ENCODE data around the gene PRR3. TPM values are rescaled to one million over a fixed set of nuclear protein-coding genes. Genes with fewer than 3 reads are reported as not detected.
A peak's percentile ranks its signal among the peaks of the same experiment; 100 is the strongest.
"Not testable (repeated sequence)": the region's sequence is repeated elsewhere in the genome, so short reads cannot be mapped to it uniquely, and the experiment has no call there.

PRR3 gene
- 10 to 100 TPM; 23.0 to 31.8 TPM for total RNA-seq

GRCh38 chr6:30556906-30557682 lies at the start of gene PRR3:
Gene PRR3, plus strand, starts transcription at chr6:30557295. Its CDS starts 50 bp downstream, at chr6:30557345.
- H3K4me1 Mint-ChIP-seq (ENCODE audit: low read depth) = peaks cover 63% of the 10 kb centered on the region
- H3K36me3 Mint-ChIP-seq (ENCODE audit: insufficient read depth in 2 of 2) = peaks cover 10 to 21% of the 10 kb centered on the region in 2 donors
- no peaks in the 10 kb centered on the region for H3K27me3 Mint-ChIP-seq (ENCODE audit: low read depth)
- no peaks in the 10 kb centered on the region for H3K9me3 Mint-ChIP-seq
- peak; percentile 89 to 93 for DNase-seq
- peak within 1 kb of the TSS; percentile 97 for H3K27ac Mint-ChIP-seq
- ATAC-seq (replicated peaks in 1 of 2) = peak; percentile 81 to 82
- peak within 1 kb of the TSS; percentile 97 to 99 for H3K4me3 Mint-ChIP-seq

GRCh38 chr6:30507849-30508827 lies 49.0 kb upstream of the PRR3 start:
- H3K4me1 Mint-ChIP-seq (ENCODE audit: low read depth) = peaks cover 52% of the 10 kb centered on the region
- H3K4me3 Mint-ChIP-seq = peak overlapping the region; percentile 54 to 68
- no peaks in the 10 kb centered on the region for H3K27me3 Mint-ChIP-seq (ENCODE audit: low read depth)
- DNase-seq (no peak), ATAC-seq (replicated peaks in 1 of 2) (peak; percentile 43 to 63)
- peak overlapping the region; percentile 87 for H3K27ac Mint-ChIP-seq
- H3K36me3 Mint-ChIP-seq (ENCODE audit: insufficient read depth in 2 of 2) = peaks cover 0 to 2% of the 10 kb centered on the region in 2 donors
- H3K9me3 Mint-ChIP-seq = peaks cover 0 to 5% of the 10 kb centered on the region in 2 donors

GRCh38 chr6:30508890-30509736 lies 48.0 kb upstream of the PRR3 start:
- Mint-ChIP-seq H3K27me3 (ENCODE audit: low read depth) (no peaks in the 10 kb centered on the region), H3K27ac (peak overlapping the region; percentile 87), H3K36me3 (ENCODE audit: insufficient read depth in 2 of 2) (peaks cover 0 to 2% of the 10 kb centered on the region in 2 donors), H3K4me3 (peak overlapping the region; percentile 54 to 68), H3K4me1 (ENCODE audit: low read depth) (peaks cover 58% of the 10 kb centered on the region), H3K9me3 (peaks cover 0 to 5% of the 10 kb centered on the region in 2 donors)
- DNase-seq (no peak), ATAC-seq (replicated peaks in 1 of 2) (peak; percentile 80 to 84)

- H3K36me3 Mint-ChIP-seq (ENCODE audit: insufficient read depth in 2 of 2) = peaks cover 0 to 2% of the 10 kb centered on the region in 2 donors
- no peaks in the 10 kb centered on the region for H3K27me3 Mint-ChIP-seq (ENCODE audit: low read depth)
- peak overlapping the region; percentile 70 to 85 for H3K4me3 Mint-ChIP-seq
- peaks cover 1 to 5% of the 10 kb centered on the region in 2 donors for H3K9me3 Mint-ChIP-seq
- ATAC-seq (replicated peaks in 1 of 2) (no peak), DNase-seq (no peak)
- peak overlapping the region; percentile 90 for H3K27ac Mint-ChIP-seq
- peaks cover 73% of the 10 kb centered on the region for H3K4me1 Mint-ChIP-seq (ENCODE audit: low read depth)
Observed at GRCh38 chr6:30510419-30511168, 46.5 kb upstream of the PRR3 start.

GRCh38 chr6:30511169-30511546 lies 45.9 kb upstream of the PRR3 start:
- Mint-ChIP-seq H3K27ac (peak overlapping the region; percentile 90), H3K36me3 (ENCODE audit: insufficient read depth in 2 of 2) (peaks cover 1 to 2% of the 10 kb centered on the region in 2 donors), H3K9me3 (peaks cover 1 to 5% of the 10 kb centered on the region in 2 donors), H3K4me1 (ENCODE audit: low read depth) (peaks cover 79% of the 10 kb centered on the region), H3K27me3 (ENCODE audit: low read depth) (no peaks in the 10 kb centered on the region), H3K4me3 (peak overlapping the region; percentile 70 to 85)
- no peak for ATAC-seq (replicated peaks in 1 of 2)
- no peak for DNase-seq

- no peak for DNase-seq
- H3K36me3 Mint-ChIP-seq (ENCODE audit: insufficient read depth in 2 of 2) = peaks cover 3 to 9% of the 10 kb centered on the region in 2 donors
- no peak for ATAC-seq (replicated peaks in 1 of 2)
- peaks cover 3% of the 10 kb centered on the region in 2 donors for H3K9me3 Mint-ChIP-seq
- no peak overlapping the region for H3K27ac Mint-ChIP-seq
- no peak overlapping the region for H3K4me3 Mint-ChIP-seq
- H3K27me3 Mint-ChIP-seq (ENCODE audit: low read depth) = no peaks in the 10 kb centered on the region
- H3K4me1 Mint-ChIP-seq (ENCODE audit: low read depth) = peaks cover 82% of the 10 kb centered on the region
Observed at GRCh38 chr6:30513451-30513850, 43.6 kb upstream of the PRR3 start.

- peaks cover 3 to 5% of the 10 kb centered on the region in 2 donors for H3K9me3 Mint-ChIP-seq
Observed at GRCh38 chr6:30515106-30515505, 42.0 kb upstream of the PRR3 start.

GRCh38 chr6:30515944-30516753 lies 40.9 kb upstream of the PRR3 start:
- Mint-ChIP-seq H3K36me3 (ENCODE audit: insufficient read depth in 2 of 2) (peaks cover 6 to 29% of the 10 kb centered on the region in 2 donors), H3K27me3 (ENCODE audit: low read depth) (no peaks in the 10 kb centered on the region), H3K9me3 (peaks cover 3 to 5% of the 10 kb centered on the region in 2 donors), H3K4me3 (peak overlapping the region; percentile 82), H3K4me1 (ENCODE audit: low read depth) (peaks cover 80% of the 10 kb centered on the region), H3K27ac (peak overlapping the region; percentile 94)
- DNase-seq = peak; percentile 90 to 93
- ATAC-seq (replicated peaks in 1 of 2) = peak; percentile 94 to 95

More at GRCh38 chr6:30515106-30515505, 42.0 kb upstream of the PRR3 start:
- Mint-ChIP-seq H3K27me3 (ENCODE audit: low read depth) (no peaks in the 10 kb centered on the region), H3K4me3 (peak overlapping the region; percentile 82), H3K27ac (peak overlapping the region; percentile 99), H3K4me1 (ENCODE audit: low read depth) (peaks cover 80% of the 10 kb centered on the region), H3K36me3 (ENCODE audit: insufficient read depth in 2 of 2) (peaks cover 6 to 22% of the 10 kb centered on the region in 2 donors)
- no peak for DNase-seq
- no peak for ATAC-seq (replicated peaks in 1 of 2)

- not testable (repeated sequence) for DNase-seq; H3K9me3 Mint-ChIP-seq; ATAC-seq (replicated peaks in 1 of 2); H3K27me3 Mint-ChIP-seq (ENCODE audit: low read depth)
- H3K36me3 Mint-ChIP-seq (ENCODE audit: insufficient read depth in 2 of 2) = peaks cover 7 to 34% of the 10 kb centered on the region in 2 donors
- peak overlapping the region; percentile 94 for H3K27ac Mint-ChIP-seq
- H3K4me3 Mint-ChIP-seq = peak overlapping the region; percentile 82
- peaks cover 79% of the 10 kb centered on the region for H3K4me1 Mint-ChIP-seq (ENCODE audit: low read depth)
Observed at GRCh38 chr6:30516754-30517076, 40.4 kb upstream of the PRR3 start.

- DNase-seq; ATAC-seq (replicated peaks in 1 of 2); H3K27me3 Mint-ChIP-seq (ENCODE audit: low read depth): not testable (repeated sequence)
- Mint-ChIP-seq H3K4me1 (ENCODE audit: low read depth) (peaks cover 82% of the 10 kb centered on the region), H3K4me3 (peak overlapping the region; percentile 38 to 40), H3K27ac (peak overlapping the region; percentile 34), H3K36me3 (ENCODE audit: insufficient read depth in 2 of 2) (peaks cover 14 to 45% of the 10 kb centered on the region in 2 donors), H3K9me3 (peaks cover 7 to 12% of the 10 kb centered on the region in 2 donors)
Observed at GRCh38 chr6:30517767-30518504, 39.2 kb upstream of the PRR3 start.

All from activated T-cell treated with anti-CD3 and anti-CD28 coated beads, Interleukin-2, amount 50 U/mL, for 72 hours (primary cell).